Heart right ventricle (tissue), 16 donors: Measurements from ENCODE around the gene TMEM100. TPM values are rescaled to one million over a fixed set of nuclear protein-coding genes. Genes with fewer than 3 reads are reported as not detected.

Experiments
- ATAC-seq, 8 donors: fragments of 200-7000 bp; cut with Tn5 transposase; one replicate each; pipeline ENCODE4 v1.9.1; 2020; ENCODE audit warnings: mild to moderate bottlenecking in 8 of 8, moderate library complexity in 8 of 8, moderate number of reproducible peaks in 1 of 8
- DNase-seq, 2 donors: peaks; one replicate each; pipeline ENCODE4 v3.0.0-alpha.2; 2020
- H3K27ac ChIP-seq, 10 donors: fragments of 200-600 bp; sonication (generic) in 2 of 10; one replicate each; pipeline versions ENCODE4 v1.5.0 to v1.8.0; 2020 to 2022; ENCODE audit warnings: mild to moderate bottlenecking in 3 of 10
- H3K27me3 ChIP-seq, 7 donors: fragments of 200-600 bp; one replicate each; pipeline ENCODE4 v1.8.0; 2021 to 2022; ENCODE audit warnings: mild to moderate bottlenecking in 2 of 7
- H3K36me3 ChIP-seq, 9 donors: fragments of 200-600 bp; sonication (generic) in 1 of 9; one replicate each; pipeline versions ENCODE4 v1.5.0 to v1.8.0; 2020 to 2022; ENCODE audit warnings: mild to moderate bottlenecking in 2 of 9
- H3K4me1 ChIP-seq, 9 donors: fragments of 200-600 bp; sonication (generic) in 1 of 9; one replicate each; pipeline versions ENCODE4 v1.5.0 to v1.8.0; 2020 to 2022; ENCODE audit warnings: mild to moderate bottlenecking in 4 of 9
- H3K4me3 ChIP-seq, 10 donors: fragments of 200-600 bp; sonication (generic) in 2 of 10; one replicate each; pipeline versions ENCODE4 v1.5.0 to v1.8.0; 2020 to 2022; ENCODE audit warnings: mild to moderate bottlenecking in 7 of 10, moderate library complexity in 2 of 10
- H3K9me3 ChIP-seq, 11 donors: fragments of 200-600 bp in 10 of 11; sonication (generic) in 2 of 11; one replicate each; pipeline versions ENCODE4 v1.5.0 to v1.8.0; 2013 to 2022; ENCODE audit warnings: mild to moderate bottlenecking in 2 of 11, control low read depth in 1 of 11, moderate library complexity in 1 of 11
- WGBS, 2 donors: extraction: QIAGEN DNeasy Blood & Tissue Kit; methylation state at CpG; one replicate each; pipeline ENCODE4 v1.1.7; 2013; ENCODE audit warnings: inconsistent platforms in 1 of 2; 5-methylcytosine and 5-hydroxymethylcytosine counted together
- intact Hi-C, 10 donors: fragments of 100-400 bp; cut with DNase I; formaldehyde crosslinking; loops; one replicate each; pipeline versions ENCODE4 v1.11.1 to v1.14.2; 2022
- polyA plus RNA-seq, 2 donors: library from polyadenylated mRNA; stranded (reverse); fragments of 200-250 nt; gene quantifications; one replicate each; pipeline ENCODE4 v1.2.3, GENCODE V29; 2013
- total RNA-seq, 10 donors: library from RNA; stranded (reverse); fragmentation: NEBNext Ultra II Directional in 3 of 10; extraction: Animal tissue kit (Norgen Biotek cat#: 25700) in 3 of 10; gene quantifications; one replicate each; pipeline versions ENCODE4 v1.2.1 to v1.2.4, GENCODE V29; 2021 to 2023
- TF ChIP-seq, protein P1 (sequence below), 9 donors: fragments of 200-600 bp; sonication (generic) in 2 of 9; IDR thresholded peaks; one replicate each; pipeline versions ENCODE4 v1.5.0 to v1.8.0; 2021 to 2022; ENCODE audit warnings: antibody characterized with exemption in 9 of 9, mild to moderate bottlenecking in 5 of 9, moderate library complexity in 1 of 9
- donor health status: Arrhythmogenic right ventricular cardiomyopathy.
- donor health status: ischemic (EF 13 %, LVEDD 7.1; RV severe dilation, severe dysfunction).
- donor health status: healthy with polysubstance abuse.
- donor health status: DM: no; HTN: yes; CAD: no.
- donor health status: DM: no; HTN: no; CAD: no.
- donor health status: ischemic (EF 25% LVEDD 6.9; RV normal size, moderate dysfunction).
- donor health status: ischemic (EF 25% LVEDD 5.7; RV mildly dilated, moderate dysfunction).
- donor health status: healthy.
- donor health status: DM: yes; HTN: yes; CAD: no.
- donor health status: Ischemic cardiomyopathy.
- donor health status: ischemic (EF 35%, LVEDD 5.7; RV mildly dilated, moderate dysfunction).
- donor health status: nonischemic (EF 11% LVEDD 7.7; RV severe dilation, severe dysfunction).
- donor health status: DM: yes; HTN: yes; CAD: no.
- donor health status: PGD.
- donor health status: ischemic (EF 29% LVEDD 5.4; RV normal size, mild dysfunction).
- donor health status: nonischemic (EF 23%, LVEDD 6.1; RV moderate dilation, normal function).

TMEM100 gene
- total and polyA plus RNA-seq, 12 donors, result 1.6 to 12.1 (median 6.1) TPM

DNA sequence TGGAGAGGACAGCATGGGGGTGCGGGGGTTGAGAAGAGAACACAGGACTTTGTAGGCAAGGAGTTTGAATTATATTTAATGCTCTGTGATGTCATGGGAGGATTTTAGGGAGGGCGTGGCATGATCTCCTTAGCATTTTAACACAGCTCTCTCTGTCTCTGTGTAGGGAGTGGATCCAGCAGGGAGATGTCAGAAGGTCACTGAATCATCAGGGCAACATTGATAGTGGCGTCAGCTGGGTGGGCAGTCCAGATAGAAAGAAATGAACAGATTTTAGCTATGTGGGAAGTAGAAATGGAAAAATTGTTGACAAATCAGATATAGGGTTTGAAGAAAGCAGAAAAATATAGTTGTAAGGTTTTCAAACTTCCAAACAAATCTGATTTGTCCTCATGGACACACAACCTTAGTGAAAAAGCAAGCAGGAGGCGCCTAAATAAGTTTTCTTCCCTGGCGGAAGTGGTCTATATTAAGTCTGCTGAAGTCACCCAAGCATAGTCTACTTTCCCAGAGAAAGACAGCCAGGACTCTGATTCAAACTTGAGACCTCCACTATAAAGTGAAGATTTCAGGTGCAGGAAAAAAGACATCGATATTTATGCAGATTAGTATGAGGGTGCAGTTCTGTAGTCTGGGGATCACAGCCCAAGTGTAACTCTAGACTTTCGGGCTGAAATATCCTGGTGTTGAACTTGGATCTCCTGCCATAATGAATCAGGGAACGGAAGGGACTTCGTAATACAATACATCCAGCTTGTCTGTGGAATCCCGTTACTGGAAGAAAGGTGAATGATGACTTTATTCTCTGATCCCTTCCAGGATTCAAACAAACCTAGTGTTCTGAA lies 18.1 kb upstream of the TMEM100 start:
- H3K27ac ChIP-seq, result no peak overlapping the region
- H3K4me1 ChIP-seq, result no peaks in the 10 kb centered on the region
- no peak for DNase-seq
- TF ChIP-seq, protein P1, sequence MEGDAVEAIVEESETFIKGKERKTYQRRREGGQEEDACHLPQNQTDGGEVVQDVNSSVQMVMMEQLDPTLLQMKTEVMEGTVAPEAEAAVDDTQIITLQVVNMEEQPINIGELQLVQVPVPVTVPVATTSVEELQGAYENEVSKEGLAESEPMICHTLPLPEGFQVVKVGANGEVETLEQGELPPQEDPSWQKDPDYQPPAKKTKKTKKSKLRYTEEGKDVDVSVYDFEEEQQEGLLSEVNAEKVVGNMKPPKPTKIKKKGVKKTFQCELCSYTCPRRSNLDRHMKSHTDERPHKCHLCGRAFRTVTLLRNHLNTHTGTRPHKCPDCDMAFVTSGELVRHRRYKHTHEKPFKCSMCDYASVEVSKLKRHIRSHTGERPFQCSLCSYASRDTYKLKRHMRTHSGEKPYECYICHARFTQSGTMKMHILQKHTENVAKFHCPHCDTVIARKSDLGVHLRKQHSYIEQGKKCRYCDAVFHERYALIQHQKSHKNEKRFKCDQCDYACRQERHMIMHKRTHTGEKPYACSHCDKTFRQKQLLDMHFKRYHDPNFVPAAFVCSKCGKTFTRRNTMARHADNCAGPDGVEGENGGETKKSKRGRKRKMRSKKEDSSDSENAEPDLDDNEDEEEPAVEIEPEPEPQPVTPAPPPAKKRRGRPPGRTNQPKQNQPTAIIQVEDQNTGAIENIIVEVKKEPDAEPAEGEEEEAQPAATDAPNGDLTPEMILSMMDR (IDR thresholded peaks at IDR 0.05), result no peak
- peak in 1 of 8 donors; percentile 25 for ATAC-seq
- H3K27me3 ChIP-seq, result no peaks in the 10 kb centered on the region
- intact Hi-C loops, result no loop called here
- no peak overlapping the region for H3K4me3 ChIP-seq
- 82 to 87% methylated on average over 10 of the region's 10 CpGs for WGBS, 2 donors
- no peaks in the 10 kb centered on the region for H3K9me3 ChIP-seq
- no peaks in the 10 kb centered on the region for H3K36me3 ChIP-seq

DNA sequence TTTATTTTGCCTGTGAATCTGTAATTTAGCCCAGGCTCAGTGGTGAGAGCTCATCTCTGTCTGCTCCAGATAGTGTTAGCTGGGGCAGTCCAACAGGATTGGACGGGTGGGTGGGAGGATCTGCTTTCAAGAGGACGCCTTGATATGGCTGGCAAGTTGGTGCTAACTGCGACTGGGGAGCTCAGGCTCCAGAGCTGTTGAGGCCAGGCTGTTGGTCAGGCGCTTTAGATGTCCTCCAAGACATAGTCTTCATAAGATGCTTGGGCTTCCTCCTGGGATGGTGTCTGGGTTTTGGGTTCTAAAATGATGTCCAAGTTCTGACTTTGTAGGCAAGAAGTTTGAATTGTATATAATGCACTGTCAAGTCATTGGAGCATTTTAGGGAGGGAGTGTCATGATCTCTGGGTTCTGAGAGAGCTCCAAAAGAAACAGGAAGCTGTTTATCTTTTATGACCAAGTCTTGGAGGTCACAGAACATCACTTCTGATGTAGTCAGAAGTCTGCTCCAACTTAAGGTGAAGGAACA lies 15.4 kb upstream of the TMEM100 start:
- no peak overlapping the region for H3K4me3 ChIP-seq
- ATAC-seq (no peak), DNase-seq (no peak)
- H3K27ac ChIP-seq, result no peak overlapping the region
- no peaks in the 10 kb centered on the region for H3K36me3 ChIP-seq
- no peaks in the 10 kb centered on the region for H3K27me3 ChIP-seq
- intact Hi-C loops, result no loop called here
- TF ChIP-seq, protein P1 (IDR thresholded peaks at IDR 0.05), result no peak
- H3K4me1 ChIP-seq, result peaks cover 0 to 15% (median 8%) of the 10 kb centered on the region in 9 donors
- WGBS, 2 donors, result 67 to 68% methylated on average over 4 of the region's 4 CpGs
- H3K9me3 ChIP-seq, result no peaks in the 10 kb centered on the region

DNA sequence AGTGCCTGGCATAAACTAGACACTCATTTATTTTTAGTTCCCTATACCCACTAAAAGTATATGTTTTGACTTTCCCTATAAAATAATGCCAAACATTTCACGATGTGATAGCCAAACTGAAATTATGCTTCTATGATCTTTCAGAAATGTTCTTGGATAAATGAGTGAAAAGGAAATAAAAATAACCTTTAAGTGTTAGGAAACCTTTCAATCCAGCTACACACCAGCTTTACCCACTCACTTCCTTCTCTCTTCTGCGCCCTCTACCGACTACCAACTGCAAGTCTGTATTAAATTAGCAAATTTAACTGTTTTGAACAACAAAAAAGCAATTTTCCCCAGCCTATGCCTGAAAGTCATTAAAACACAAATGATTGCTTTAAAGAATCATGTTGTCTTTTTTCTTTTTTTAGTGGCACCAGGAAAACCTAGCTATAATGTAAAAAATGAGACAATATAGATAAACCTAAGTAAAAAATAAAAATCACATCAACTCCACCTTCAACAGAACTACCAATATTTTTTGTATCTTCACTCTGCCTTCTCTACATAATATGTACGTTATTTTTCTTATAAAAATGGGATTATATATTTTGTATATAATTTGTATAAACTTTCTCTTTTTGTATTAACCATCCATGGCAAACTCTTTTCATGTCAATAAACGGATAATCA lies 13.2 kb upstream of the TMEM100 start:
- 35 to 36% methylated on average over 5 of the region's 5 CpGs for whole genome bisulfite sequencing, 2 donors
- peak in 1 of 2 donors; percentile 54 for DNase-seq

More for the DNA sequence above, 13.2 kb upstream of the TMEM100 start:
- Histone ChIP-seq H3K27me3 (no peaks in the 10 kb centered on the region), H3K27ac (no peak overlapping the region), H3K9me3 (no peaks in the 10 kb centered on the region), H3K36me3 (no peaks in the 10 kb centered on the region), H3K4me3 (no peak overlapping the region), H3K4me1 (peaks cover 0 to 34% (median 24%) of the 10 kb centered on the region in 9 donors)
- intact Hi-C loops, result no loop called here
- TF ChIP-seq, protein P1 (IDR thresholded peaks at IDR 0.05), result peak; percentile 40 to 74 (median 63)
- ATAC-seq, result no peak
